ENCODE results near the gene HPCAL1.

HPCAL1 gene

DNA sequence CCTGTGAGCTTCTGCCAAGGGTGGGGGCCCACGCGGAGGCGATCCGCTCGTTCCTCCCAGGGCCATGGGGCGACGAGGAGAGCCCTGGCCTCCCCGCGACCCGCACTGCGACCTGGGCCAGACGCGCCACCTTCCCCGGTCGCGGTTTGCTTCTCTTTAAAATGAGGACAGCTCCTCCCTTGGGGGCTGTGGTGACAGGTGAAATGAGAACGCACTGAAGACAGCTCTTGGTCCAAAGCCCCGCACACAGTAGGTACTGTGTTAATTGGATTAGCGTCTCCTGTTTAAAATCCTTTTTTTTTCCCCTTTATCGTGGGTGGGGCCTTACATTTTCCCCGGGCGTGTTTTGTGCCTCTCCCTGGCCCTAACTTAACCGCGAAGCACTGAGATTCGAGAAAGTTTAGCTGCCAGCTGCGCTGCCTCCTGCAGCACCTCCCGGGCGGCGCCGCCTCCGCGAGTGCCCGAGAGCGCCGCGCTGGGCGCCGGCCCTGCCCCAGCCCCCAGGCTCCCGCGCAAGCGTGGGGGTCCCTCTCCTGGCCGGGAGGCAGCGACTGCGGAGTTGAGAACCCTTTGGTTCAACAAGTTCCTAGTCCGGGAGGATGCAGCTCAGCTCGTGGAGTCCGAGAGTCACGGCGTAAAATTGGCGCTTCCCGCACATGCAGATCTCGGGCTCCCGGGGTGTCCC lies 1.1 kb downstream of the HPCAL1 start:
- no peak for DNase-seq (ENCODE audit: low read depth)

DNA sequence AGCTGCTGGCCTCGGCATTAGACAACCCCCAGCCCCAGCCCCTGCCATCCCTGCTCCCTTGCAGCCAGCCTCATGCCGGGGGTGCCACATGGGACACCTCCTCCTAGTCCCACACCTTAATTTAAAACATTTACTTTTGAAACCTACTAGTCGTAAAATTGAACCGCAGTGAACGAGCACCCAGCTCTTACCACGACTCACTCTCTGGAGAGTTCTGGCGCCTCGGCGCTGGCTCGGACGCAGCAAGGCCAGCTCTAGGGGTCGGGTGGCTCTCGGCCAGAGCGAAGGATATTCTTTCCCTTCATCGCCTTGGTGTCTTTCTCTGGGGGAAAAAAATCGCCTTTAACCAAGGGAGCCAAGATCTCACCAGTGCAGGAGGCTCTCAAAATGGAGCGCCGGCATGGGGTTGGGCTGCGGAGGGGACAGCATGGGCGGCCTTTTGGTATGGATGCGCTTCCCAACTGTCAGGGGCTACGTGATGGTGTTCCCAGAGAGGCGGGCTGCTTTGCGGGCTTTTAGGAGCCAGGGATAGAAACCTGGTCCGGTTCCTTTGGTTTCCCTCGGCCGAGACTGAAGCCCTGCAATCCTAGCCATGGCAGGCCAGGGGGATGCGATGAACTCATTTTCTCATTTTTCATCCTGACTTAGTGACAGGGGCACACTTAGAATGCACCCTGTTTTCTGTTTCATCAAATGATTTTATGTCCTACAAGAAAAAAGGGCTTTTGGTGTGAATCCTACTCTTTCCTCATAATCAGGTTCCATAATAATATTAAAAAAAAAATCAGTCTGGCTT lies 2.0 kb downstream of the HPCAL1 start:
- DNase-seq (ENCODE audit: low read depth), result no peak

DNA sequence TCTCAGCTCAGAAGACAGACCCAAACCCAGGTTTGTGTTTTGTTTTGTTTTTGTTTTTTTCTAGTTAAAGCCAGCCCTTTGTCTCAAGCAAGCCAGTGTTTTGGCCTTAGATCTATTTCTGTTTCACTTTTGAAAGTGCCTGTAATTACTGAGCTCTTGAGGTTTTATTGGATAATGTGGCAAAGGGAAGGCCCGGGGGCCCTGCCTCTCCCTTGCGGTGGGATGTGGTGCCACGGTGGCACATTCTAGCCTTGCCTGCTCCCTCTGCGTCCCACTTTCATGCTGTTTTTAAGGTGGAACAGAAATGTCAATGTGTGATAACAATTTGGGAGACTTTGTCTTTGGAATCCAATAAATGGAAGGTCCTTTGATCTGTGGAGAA lies 2.5 kb downstream of the HPCAL1 start:
- DNase-seq (ENCODE audit: low read depth), result no peak

- no peak for DNase-seq (ENCODE audit: low read depth)
These were observed 3.0 kb downstream of the HPCAL1 start for GRCh38 chr2:10305715-10306114.

DNA sequence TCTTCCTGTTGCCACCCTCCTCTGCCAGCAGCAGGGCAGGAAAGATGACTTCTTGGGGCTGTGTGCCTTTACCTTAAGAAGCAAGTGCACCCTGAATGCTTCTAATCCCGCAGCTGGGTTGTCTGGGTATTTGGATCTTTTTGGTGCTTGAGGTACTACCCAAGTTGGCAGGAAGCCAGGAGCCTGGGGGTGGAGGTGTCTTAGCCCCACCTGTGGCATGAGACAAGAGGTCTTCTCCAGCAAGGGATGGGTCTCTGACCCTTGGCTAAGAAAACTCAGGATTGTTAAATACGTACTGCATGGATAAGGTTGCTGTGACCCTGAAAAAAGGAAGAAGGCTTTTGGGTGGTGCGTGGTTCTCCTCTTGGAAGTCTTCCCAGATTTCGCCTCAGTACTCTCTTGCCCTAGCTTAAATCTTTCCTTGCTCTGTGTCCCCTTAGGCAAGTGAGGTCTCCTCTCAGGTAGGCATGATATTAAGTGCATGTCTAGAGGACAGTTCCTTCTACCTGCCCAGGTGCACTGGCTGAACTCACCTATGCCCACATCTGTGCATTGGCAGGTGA lies 4.3 kb downstream of the HPCAL1 start:
- DNase-seq (ENCODE audit: low read depth), result no peak

DNA sequence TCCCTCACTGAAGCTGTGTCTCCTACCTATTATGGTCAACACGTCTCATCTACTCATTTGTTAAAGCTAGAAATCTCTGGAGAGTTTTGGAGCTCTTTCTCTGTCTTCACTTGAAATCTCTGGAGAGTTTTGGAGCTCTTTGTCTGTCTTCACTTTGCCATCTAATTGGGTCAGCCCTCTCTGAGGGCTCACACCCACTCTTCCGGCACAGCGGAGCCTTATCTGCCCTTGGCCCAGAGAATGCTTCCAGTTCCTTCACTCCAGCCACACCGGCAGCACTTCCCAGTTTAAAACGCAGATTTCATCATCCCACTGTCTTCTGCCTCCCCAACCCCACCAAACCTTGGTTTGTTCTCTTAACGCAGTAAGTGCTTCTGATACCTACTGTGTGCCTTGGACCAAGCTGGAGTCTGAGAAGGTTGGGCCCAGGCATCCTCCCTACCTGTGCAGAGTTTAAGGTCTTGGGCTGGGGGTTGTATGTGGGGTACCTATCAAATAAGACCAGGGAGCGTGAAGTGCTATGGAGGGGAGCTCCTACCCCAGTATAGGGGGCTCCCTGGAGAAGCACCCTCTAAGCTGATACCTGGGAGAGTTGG lies 5.0 kb downstream of the HPCAL1 start:
- no peak for DNase-seq (ENCODE audit: low read depth)

- no peak for DNase-seq (ENCODE audit: low read depth)
These were observed 6.2 kb downstream of the HPCAL1 start for GRCh38 chr2:10308866-10309265.

DNA sequence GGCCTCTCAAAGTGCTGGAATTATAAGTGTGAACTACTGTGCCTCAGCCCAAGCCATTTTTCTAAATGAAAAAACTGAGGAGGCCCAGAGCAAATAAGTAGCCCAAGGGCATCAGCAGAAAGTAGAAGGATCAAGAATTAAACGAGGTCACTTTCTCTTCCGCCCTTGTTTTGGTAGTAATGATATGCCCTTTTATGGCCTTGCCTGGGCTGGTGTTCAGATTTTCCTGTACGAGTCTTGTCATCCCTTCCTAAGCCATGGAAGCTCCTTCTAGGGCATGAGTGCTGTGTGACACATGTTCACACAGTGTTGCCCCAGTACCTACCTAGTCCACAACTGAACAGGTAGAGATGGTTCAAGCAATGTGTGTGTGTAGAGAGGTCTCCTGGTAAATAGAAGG lies 6.6 kb downstream of the HPCAL1 start:
- DNase-seq (ENCODE audit: low read depth), result no peak

- no peak for DNase-seq (ENCODE audit: low read depth)
These were observed 7.7 kb downstream of the HPCAL1 start for GRCh38 chr2:10310309-10310888.

- DNase-seq (ENCODE audit: low read depth), result no peak
These were observed 9.0 kb downstream of the HPCAL1 start for GRCh38 chr2:10311736-10312135.

GRCh38 chr2:10312437-10312957 lies 9.8 kb downstream of the HPCAL1 start:
- DNase-seq (ENCODE audit: low read depth), result no peak

DNA sequence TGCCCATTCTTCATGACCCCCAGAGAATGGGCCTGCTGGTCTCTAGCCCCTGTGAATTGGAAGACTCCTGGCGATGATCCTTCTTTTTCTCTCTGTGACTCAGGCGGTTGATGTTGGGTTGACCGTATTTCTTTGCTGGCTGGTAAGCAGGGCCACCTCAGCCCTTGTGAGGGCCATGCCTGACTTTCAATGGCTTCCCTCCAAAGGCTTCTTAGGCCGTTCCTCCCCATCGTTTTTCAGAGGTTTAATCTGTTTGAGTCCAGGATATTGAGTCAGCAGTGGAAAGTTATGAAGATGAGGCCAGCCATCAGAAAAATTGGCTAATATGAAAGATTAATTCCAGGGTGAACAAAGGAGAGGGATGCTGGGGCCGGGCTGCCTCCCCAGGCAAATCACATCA lies 13.6 kb downstream of the HPCAL1 start:
- DNase-seq (ENCODE audit: low read depth), result no peak

DNA sequence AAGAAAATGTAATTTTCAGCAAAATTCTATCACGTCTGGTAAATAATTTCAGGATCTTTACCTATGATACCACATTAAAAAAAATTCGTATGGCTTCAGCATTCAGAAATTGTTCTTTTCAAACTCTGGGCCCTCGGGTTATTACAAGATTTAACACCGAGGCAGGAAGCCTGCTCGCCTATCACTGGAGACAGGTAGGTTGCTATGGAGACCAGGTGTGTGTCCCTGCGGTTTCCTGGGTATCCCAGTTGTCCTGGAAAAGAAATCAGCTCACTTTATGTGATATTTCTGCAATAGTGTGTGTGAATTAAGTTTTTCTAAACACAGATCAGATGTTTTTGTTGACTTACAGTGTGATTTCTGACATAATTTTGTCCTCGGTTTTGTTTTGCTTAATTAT lies 14.2 kb downstream of the HPCAL1 start:
- no peak for DNase-seq (ENCODE audit: low read depth)

GRCh38 chr2:10317646-10318045 lies 14.9 kb downstream of the HPCAL1 start:
- DNase-seq (ENCODE audit: low read depth), result no peak

- DNase-seq (ENCODE audit: low read depth), result no peak
These were observed 15.6 kb downstream of the HPCAL1 start for GRCh38 chr2:10318345-10318744.

DNA sequence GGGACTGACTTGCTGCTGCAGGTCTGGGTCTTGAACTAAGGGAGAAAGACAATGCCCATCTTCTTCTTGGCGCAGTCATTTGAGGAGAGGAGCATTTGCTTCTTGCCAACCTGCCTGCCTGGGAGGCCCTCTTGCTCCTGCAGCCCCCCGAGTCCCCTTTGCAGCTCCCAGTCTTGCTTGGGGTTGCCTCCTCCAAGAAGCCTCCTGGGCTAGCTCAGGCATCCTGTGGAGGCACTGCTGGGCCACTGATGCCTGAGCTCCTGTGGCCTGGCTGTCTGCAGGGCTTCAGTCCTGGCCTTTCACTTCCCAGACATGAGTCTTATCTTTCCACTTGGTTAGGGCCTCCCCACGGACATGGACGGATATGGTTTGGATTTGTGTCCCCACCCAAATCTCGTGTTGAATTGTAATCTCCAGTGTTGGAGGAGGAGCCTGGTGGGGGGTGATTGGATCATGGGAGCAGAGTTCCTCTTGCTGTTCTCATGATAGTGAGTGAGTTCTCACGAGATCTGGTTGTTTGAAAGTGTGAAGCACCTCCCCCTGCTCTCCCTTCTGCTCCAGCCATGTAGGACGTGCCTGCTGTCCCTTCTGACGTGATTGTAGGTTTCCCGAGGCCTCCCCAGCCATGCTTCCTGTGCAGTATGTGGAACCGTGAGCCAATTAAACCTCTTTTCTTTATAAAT lies 17.3 kb downstream of the HPCAL1 start:
- no peak for DNase-seq (ENCODE audit: low read depth)

- no peak for DNase-seq (ENCODE audit: low read depth)
These were observed 17.8 kb downstream of the HPCAL1 start for GRCh38 chr2:10320575-10320931.

DNA sequence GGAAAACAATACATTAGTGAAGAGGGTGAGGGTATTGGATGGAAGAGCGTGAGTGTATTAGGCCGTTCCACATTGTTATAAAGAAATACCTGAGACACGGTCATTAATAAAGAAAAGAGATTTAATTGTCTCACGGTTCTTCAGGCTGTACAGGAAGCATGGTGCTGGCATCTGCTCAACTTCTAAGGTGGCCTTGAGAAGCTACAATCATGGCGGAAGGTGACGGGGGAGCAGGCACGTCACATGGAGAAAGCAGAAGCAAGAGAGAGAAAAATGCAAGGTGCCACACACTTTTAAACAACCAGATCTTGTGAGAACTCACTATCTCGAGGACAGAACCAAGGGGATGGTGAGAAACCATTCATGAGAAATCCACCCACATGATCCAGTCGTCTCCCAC lies 18.2 kb downstream of the HPCAL1 start:
- DNase-seq (ENCODE audit: low read depth), result no peak

GRCh38 chr2:10321622-10322021 lies 18.9 kb downstream of the HPCAL1 start:
- no peak for DNase-seq (ENCODE audit: low read depth)

DNA sequence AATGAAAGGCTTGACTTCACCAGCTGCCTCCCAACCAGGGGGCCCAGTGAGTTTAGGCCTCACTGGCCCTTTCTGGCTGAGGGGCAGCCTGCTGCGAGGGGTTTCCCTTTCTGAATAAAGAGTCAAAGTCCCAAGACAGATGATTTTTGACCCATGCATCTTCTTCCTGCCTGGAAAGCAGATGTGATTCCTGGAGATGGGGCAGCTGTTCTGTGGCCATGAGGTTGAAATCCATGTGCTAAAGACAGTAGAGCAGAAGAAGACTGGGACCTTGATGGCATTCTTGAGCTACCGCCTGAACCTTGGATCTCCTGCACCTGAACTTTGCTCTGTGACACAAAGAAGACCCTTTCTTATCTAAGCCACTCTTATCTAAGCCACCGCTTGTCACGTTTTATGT lies 19.8 kb downstream of the HPCAL1 start:
- DNase-seq (ENCODE audit: low read depth), result no peak

DNA sequence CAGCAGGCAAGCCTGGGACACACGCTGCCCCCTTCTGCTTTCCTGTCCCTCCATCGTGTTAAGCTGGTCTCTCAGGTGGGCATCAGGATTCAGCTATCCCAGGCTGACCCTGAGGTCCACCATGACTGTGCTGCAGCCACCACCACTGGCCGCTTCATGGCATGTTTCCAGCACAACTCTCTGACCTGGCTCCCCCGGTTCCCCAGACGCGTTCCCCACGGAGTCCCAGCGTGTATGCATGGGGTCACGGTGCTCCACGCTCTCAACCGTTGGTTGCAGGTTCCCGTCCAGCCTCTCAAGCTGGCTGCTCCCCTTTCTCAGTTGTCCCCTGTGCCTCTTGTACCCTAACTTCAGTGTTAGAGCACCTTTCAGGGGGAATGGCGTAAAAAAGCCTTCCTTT lies 20.3 kb downstream of the HPCAL1 start:
- DNase-seq (ENCODE audit: low read depth), result no peak

DNA sequence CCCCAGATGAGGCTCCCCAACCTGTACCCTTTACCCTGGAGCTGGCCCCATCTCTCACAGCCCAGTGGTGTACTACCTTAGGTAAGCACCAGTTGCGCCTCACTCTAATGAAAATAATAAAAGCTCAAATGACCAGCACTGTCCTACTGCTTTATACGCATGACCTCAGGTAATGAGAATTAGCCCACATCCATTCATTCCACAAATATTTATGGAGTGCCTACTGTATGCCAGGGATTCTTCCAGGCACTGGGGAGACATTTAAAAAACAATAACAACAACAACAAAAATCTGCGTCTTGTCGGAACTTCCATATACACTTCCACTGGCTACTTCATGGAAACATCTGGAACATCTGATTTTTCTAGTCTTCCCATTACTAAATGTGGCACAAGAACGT lies 20.8 kb downstream of the HPCAL1 start:
- DNase-seq (ENCODE audit: low read depth), result no peak
